NB4 (cell line): ENCODE results near the gene CASZ1.

Source experiments
- DNase-seq: peaks from one replicate; pipeline ENCODE4 v3.0.0; 2010; ENCODE audit warnings: low read depth
- H3K4me3 ChIP-seq: one replicate; pipeline ENCODE4 v1.5.1; 2011; ENCODE audit warnings: mild to moderate bottlenecking, low read depth, low read length, moderate library complexity
- CTCF ChIP-seq: IDR thresholded peaks from one replicate; pipeline ENCODE4 v1.5.1; 2012; ENCODE audit warnings: low read depth, low read length
- MAX ChIP-seq: IDR thresholded peaks from 2 replicates; pipeline ENCODE4 v1.6.1; 2011; ENCODE audit warnings: low read depth, low read length
- MYC ChIP-seq: IDR thresholded peaks from 2 replicates; pipeline ENCODE4 v1.6.1; 2011; ENCODE audit warnings: low read depth, low read length
- POLR2A ChIP-seq: IDR thresholded peaks from 2 replicates; pipeline ENCODE4 v1.6.1; 2011; ENCODE audit warnings: mild to moderate bottlenecking; ENCODE audit not compliant: insufficient read length; ENCODE audit errors: extremely low read depth

CASZ1 gene

GRCh38 chr1:10646347-10646861, 150.0 kb downstream of the CASZ1 start:
- DNase-seq, result peak; percentile 79
- no peak overlapping the region for H3K4me3 ChIP-seq
- TF ChIP-seq CTCF, result no peak
- TF ChIP-seq MYC, result no peak
- TF ChIP-seq MAX, result no peak
- no peak for TF ChIP-seq POLR2A

- H3K4me3 ChIP-seq, result no peak overlapping the region
- DNase-seq, result peak; percentile 54
- TF ChIP-seq POLR2A (no peak), MYC (no peak), MAX (no peak), CTCF (no peak)
Measured at GRCh38 chr1:10644307-10645128, 151.9 kb downstream of the CASZ1 start.

- H3K4me3 ChIP-seq, result no peak overlapping the region
- no peak for DNase-seq
- TF ChIP-seq MAX, result no peak
- TF ChIP-seq CTCF, result no peak
- no peak for TF ChIP-seq POLR2A
- no peak for TF ChIP-seq MYC
Measured at GRCh38 chr1:10643607-10644306, 152.7 kb downstream of the CASZ1 start.

- H3K4me3 ChIP-seq, result no peak overlapping the region
- no peak for TF ChIP-seq POLR2A
- no peak for TF ChIP-seq MAX
- no peak for TF ChIP-seq MYC
- TF ChIP-seq CTCF, result no peak
- DNase-seq, result no peak
Measured at GRCh38 chr1:10642403-10643080, 153.9 kb downstream of the CASZ1 start.

- DNase-seq, result no peak
- TF ChIP-seq CTCF (no peak), POLR2A (no peak), MYC (no peak), MAX (no peak)
- no peak overlapping the region for H3K4me3 ChIP-seq
Measured at GRCh38 chr1:10641976-10642375, 154.5 kb downstream of the CASZ1 start.
